Erythroblast (primary cell): ENCODE results near the gene GSTM3.

ENCODE experiments used
- GATA1 ChIP-seq: IDR thresholded peaks from 2 replicates; pipeline ENCODE4 v1.6.1; 2011; ENCODE audit warnings: low read depth, mild to moderate bottlenecking, control low read depth, low read length, moderate library complexity
- POLR2A ChIP-seq: IDR thresholded peaks from 2 replicates; pipeline ENCODE4 v1.6.1; 2011; ENCODE audit warnings: mild to moderate bottlenecking, low read length

DNA sequence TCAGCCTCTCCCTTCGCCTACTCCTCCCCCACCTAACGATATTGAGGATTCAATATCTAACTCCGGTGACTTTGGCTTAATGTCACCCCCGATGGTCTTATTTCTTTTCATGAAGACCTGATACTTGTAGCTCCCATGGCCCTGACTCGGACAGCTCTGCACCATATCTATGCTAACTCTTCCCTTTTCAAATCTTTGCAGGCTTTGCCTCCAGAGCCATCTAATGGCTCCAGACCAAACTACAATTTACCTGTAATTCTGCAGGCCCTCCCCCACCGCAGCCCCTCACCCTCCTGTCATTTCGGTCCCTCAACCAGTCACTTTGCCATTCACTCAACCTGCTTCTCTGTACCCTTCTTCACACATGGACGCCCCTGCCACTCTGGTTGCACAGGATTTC, 36.7 kb downstream of the GSTM3 start:
- TF ChIP-seq POLR2A (no peak), GATA1 (no peak)
